Liver (tissue), 9 donors: ENCODE data around the gene CUTA. TPM values are rescaled to one million over a fixed set of nuclear protein-coding genes. Genes with fewer than 3 reads are reported as not detected.
A peak's percentile ranks its signal among the peaks of the same experiment; 100 is the strongest.

Source experiments
- DNase-seq: peaks from one replicate; pipeline ENCODE4 v3.0.0-alpha.2; 2017; ENCODE audit warnings: low spot score
- H3K27ac ChIP-seq, 2 donors: one replicate each; pipeline ENCODE4 v1.7.0; 2013; ENCODE audit warnings: inconsistent platforms in 2 of 2, low read length in 2 of 2, control low read depth in 1 of 2, low read depth in 1 of 2, mild to moderate bottlenecking in 1 of 2
- H3K27me3 ChIP-seq, 4 donors: one replicate each; pipeline versions ENCODE4 v1.6.1 to v1.7.0; 2013; ENCODE audit warnings: low read length in 3 of 4, inconsistent platforms in 1 of 4, mild to moderate bottlenecking in 1 of 4, moderate library complexity in 1 of 4; ENCODE audit not compliant: control insufficient read depth in 4 of 4, insufficient read depth in 4 of 4
- H3K36me3 ChIP-seq, 4 donors: one replicate each; pipeline versions ENCODE4 v1.6.1 to v1.7.0; 2013; ENCODE audit warnings: low read length in 3 of 4, mild to moderate bottlenecking in 3 of 4, low read depth in 1 of 4, moderate library complexity in 1 of 4; ENCODE audit not compliant: control insufficient read depth in 4 of 4, insufficient read depth in 3 of 4
- H3K4me1 ChIP-seq, 4 donors: one replicate each; pipeline versions ENCODE4 v1.6.1 to v1.7.0; 2013; ENCODE audit warnings: low read length in 3 of 4, mild to moderate bottlenecking in 3 of 4, moderate library complexity in 1 of 4; ENCODE audit not compliant: control insufficient read depth in 4 of 4, insufficient read depth in 4 of 4
- H3K4me3 ChIP-seq, 3 donors: one replicate each; pipeline versions ENCODE4 v1.6.1 to v1.7.0; 2013; ENCODE audit warnings: low read length in 3 of 3, control low read depth in 1 of 3, low read depth in 1 of 3, mild to moderate bottlenecking in 1 of 3
- H3K9ac ChIP-seq, 2 donors: one replicate each; pipeline ENCODE4 v1.7.0; 2013; ENCODE audit warnings: low read length in 2 of 2, mild to moderate bottlenecking in 2 of 2, moderate library complexity in 2 of 2, control low read depth in 1 of 2, low read depth in 1 of 2
- H3K9me3 ChIP-seq, 4 donors: one replicate each; pipeline versions ENCODE4 v1.6.1 to v1.7.0; 2013; ENCODE audit warnings: low read length in 3 of 4; ENCODE audit not compliant: control insufficient read depth in 4 of 4
- ATF3 ChIP-seq: IDR thresholded peaks from 2 replicates; pipeline ENCODE4 v1.6.1; 2016; ENCODE audit warnings: antibody characterized with exemption
- EGR1 ChIP-seq, 2 donors: IDR thresholded peaks; 2 replicates each; pipeline ENCODE4 v1.6.1; 2016 to 2018; ENCODE audit warnings: antibody characterized with exemption in 2 of 2, low read depth in 2 of 2
- FOXA1 ChIP-seq: IDR thresholded peaks from 2 replicates; pipeline ENCODE4 v1.6.1; 2016; ENCODE audit warnings: antibody characterized with exemption
- FOXA2 ChIP-seq: IDR thresholded peaks from 2 replicates; pipeline ENCODE4 v1.6.1; 2016; ENCODE audit warnings: antibody characterized with exemption
- GABPA ChIP-seq, 2 donors: IDR thresholded peaks in 1 of 2; conservative IDR thresholded peaks in 1 of 2; 2 replicates each; pipeline ENCODE4 v1.6.1; 2016; ENCODE audit warnings: antibody characterized with exemption in 2 of 2, mild to moderate bottlenecking in 1 of 2, moderate library complexity in 1 of 2
- HNF4A ChIP-seq, 2 donors: conservative IDR thresholded peaks; 2 replicates each; pipeline ENCODE4 v1.6.1; 2016; ENCODE audit warnings: antibody characterized with exemption in 2 of 2, mild to moderate bottlenecking in 2 of 2
- JUND ChIP-seq, 2 donors: IDR thresholded peaks; 2 replicates each; pipeline ENCODE4 v1.6.1; 2016; ENCODE audit warnings: antibody characterized with exemption in 2 of 2
- RAD21 ChIP-seq, 2 donors: IDR thresholded peaks; 2 replicates each; pipeline ENCODE4 v1.6.1; 2016; ENCODE audit warnings: antibody characterized with exemption in 2 of 2, mild to moderate bottlenecking in 2 of 2
- REST ChIP-seq: IDR thresholded peaks from 2 replicates; pipeline ENCODE4 v1.6.1; 2016; ENCODE audit warnings: antibody characterized with exemption, mild to moderate bottlenecking
- RXRA ChIP-seq, 2 donors: IDR thresholded peaks; 2 replicates each; pipeline ENCODE4 v1.6.1; 2017 to 2018; ENCODE audit warnings: antibody characterized with exemption in 2 of 2, mild to moderate bottlenecking in 1 of 2
- SP1 ChIP-seq: IDR thresholded peaks from 2 replicates; pipeline ENCODE4 v1.6.1; 2018; ENCODE audit warnings: antibody characterized with exemption, mild to moderate bottlenecking
- TAF1 ChIP-seq: conservative IDR thresholded peaks from 2 replicates; pipeline ENCODE4 v1.6.1; 2016; ENCODE audit warnings: antibody characterized with exemption, mild to moderate bottlenecking
- YY1 ChIP-seq: IDR thresholded peaks from 2 replicates; pipeline ENCODE4 v1.6.1; 2016; ENCODE audit warnings: antibody characterized with exemption, mild to moderate bottlenecking
- ZBTB33 ChIP-seq: IDR thresholded peaks from 2 replicates; pipeline ENCODE4 v1.6.1; 2016; ENCODE audit warnings: antibody characterized with exemption
- WGBS: extraction: QIAGEN DNeasy Blood & Tissue Kit; methylation state at CpG from one replicate; pipeline ENCODE4 v1.1.7; 2013; 5-methylcytosine and 5-hydroxymethylcytosine counted together
- polyA plus RNA-seq, 2 donors: library from polyadenylated mRNA; stranded (reverse) in 1 of 2; unstranded in 1 of 2; fragments of 200-250 nt in 1 of 2; fragments of >200 nt in 1 of 2; fragmentation: Nextera tagmentation in 1 of 2; extraction: Ambion mirVana in 1 of 2; gene quantifications; one replicate each; pipeline versions ENCODE4 v1.2.1 to v1.2.3, GENCODE V29; 2013 to 2015
- total RNA-seq, 2 donors: library from RNA; depleted of rRNA; stranded (reverse); fragments of >200 nt; gene quantifications; one replicate each; pipeline ENCODE4 v1.2.3, GENCODE V29; 2014
- TF ChIP-seq, protein P1 (sequence below): fragments of 150-350 bp; IDR thresholded peaks from 2 replicates; pipeline ENCODE4 v1.5.1; 2017; ENCODE audit warnings: improper control_type of control experiment, low read depth, low read length; ENCODE audit not compliant: missing input control
- TF ChIP-seq, protein P2 (sequence below): IDR thresholded peaks from 2 replicates; pipeline ENCODE4 v1.6.1; 2016; ENCODE audit warnings: antibody characterized with exemption
- donor health status: healthy.
- donor health status: healthy.
- donor health status: healthy.
- donor health status: healthy.
- donor health status: healthy.

CUTA gene
- total and polyA plus RNA-seq, 4 donors, result 33.1 to 164 (median 93.2) TPM

DNA sequence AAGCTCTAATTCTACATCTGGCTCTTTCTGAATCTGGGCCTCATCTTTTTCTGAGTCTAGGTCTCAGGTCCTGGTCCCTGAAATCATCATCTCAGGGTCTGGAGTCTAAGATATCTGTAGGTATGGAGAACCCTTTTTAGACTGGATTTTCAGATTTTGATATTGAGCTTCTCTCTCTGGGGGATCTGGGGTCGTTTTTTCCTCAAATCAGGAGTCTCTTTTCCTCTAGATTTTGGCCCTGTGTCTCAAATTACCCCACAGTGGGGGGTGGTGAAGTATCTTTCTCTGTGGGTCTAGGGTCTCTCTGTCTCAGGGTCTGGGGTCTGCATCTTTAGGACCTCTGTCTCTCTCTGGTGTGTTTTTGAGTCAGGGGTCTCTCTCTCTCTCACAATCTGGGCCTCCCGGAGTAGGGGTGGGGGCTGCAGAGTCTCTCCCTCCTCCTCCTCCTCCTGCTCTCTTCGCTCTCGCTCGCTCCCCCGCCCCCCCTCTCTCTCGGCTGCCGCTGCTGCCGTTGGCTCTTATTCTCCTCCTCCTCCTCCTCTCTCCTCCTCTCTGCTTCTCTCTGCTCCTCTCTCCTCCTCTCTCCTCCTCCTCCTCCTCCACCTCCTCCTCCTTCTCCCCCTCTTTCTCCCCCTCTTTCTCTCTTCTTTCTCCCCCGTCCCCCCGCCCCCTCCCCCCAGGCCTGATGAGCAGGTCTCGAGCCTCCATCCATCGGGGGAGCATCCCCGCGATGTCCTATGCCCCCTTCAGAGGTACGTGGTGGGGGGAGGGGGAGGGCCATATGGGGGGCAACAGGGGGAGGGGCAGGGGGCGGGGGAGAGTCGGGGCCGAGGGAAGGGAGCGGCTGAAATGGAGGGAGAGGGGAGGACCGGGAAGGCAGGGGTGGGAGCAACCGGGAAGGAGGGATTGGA lies 1.9 kb upstream of the CUTA start, which contains the start of gene SYNGAP1:
SYNGAP1 (plus strand) TSS at position 486 of the 911 bp plus-strand sequence; CDS start at position 686, 200 bp downstream.
- Histone ChIP-seq H3K36me3 (peaks cover 4 to 9% (median 6%) of the 10 kb centered on the region in 4 donors), H3K9ac (no peak within 1 kb of the TSS), H3K27ac (no peak within 1 kb of the TSS), H3K4me3 (no peak within 1 kb of the TSS), H3K4me1 (peaks cover 11 to 31% (median 23%) of the 10 kb centered on the region in 4 donors), H3K27me3 (no peaks in the 10 kb centered on the region), H3K9me3 (no peaks in the 10 kb centered on the region)
- no peak for DNase-seq
- no peak for TF ChIP-seq GABPA (IDR thresholded peaks at IDR 0.05 in 1 of 2, conservative IDR thresholded peaks at IDR 0.05 in 1 of 2)
- no peak for TF ChIP-seq YY1
- TF ChIP-seq, protein P1, sequence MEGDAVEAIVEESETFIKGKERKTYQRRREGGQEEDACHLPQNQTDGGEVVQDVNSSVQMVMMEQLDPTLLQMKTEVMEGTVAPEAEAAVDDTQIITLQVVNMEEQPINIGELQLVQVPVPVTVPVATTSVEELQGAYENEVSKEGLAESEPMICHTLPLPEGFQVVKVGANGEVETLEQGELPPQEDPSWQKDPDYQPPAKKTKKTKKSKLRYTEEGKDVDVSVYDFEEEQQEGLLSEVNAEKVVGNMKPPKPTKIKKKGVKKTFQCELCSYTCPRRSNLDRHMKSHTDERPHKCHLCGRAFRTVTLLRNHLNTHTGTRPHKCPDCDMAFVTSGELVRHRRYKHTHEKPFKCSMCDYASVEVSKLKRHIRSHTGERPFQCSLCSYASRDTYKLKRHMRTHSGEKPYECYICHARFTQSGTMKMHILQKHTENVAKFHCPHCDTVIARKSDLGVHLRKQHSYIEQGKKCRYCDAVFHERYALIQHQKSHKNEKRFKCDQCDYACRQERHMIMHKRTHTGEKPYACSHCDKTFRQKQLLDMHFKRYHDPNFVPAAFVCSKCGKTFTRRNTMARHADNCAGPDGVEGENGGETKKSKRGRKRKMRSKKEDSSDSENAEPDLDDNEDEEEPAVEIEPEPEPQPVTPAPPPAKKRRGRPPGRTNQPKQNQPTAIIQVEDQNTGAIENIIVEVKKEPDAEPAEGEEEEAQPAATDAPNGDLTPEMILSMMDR, result no peak
- no peak for TF ChIP-seq ZBTB33
- TF ChIP-seq JUND (IDR thresholded peaks at IDR 0.05), result no peak
- TF ChIP-seq RXRA (IDR thresholded peaks at IDR 0.05), result no peak
- TF ChIP-seq SP1, result no peak
- TF ChIP-seq FOXA1, result no peak
- no peak for TF ChIP-seq ATF3
- no peak for TF ChIP-seq FOXA2
- WGBS, result 12% methylated on average over 22 of the region's 22 CpGs

- TF ChIP-seq REST (no peak), FOXA1 (no peak), HNF4A (conservative IDR thresholded peaks at IDR 0.05) (no peak), EGR1 (IDR thresholded peaks at IDR 0.05; ENCODE audit: low read depth in 2 of 2) (no peak), RXRA (IDR thresholded peaks at IDR 0.05) (no peak), GABPA (IDR thresholded peaks at IDR 0.05 in 1 of 2, conservative IDR thresholded peaks at IDR 0.05 in 1 of 2) (no peak), ATF3 (no peak), YY1 (no peak), RAD21 (IDR thresholded peaks at IDR 0.05) (no peak), TAF1 (no peak), FOXA2 (no peak)
- TF ChIP-seq, protein P2, sequence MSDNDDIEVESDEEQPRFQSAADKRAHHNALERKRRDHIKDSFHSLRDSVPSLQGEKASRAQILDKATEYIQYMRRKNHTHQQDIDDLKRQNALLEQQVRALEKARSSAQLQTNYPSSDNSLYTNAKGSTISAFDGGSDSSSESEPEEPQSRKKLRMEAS, result no peak
- TF ChIP-seq, protein P1, result no peak
- no peak for DNase-seq
- Histone ChIP-seq H3K27me3 (no peaks in the 10 kb centered on the region), H3K27ac (peak overlapping the region; percentile 80 to 89), H3K36me3 (peaks cover 6 to 16% (median 12%) of the 10 kb centered on the region in 4 donors), H3K9ac (peak overlapping the region in 1 of 2 donors; percentile 63), H3K4me1 (peaks cover 10 to 31% (median 21%) of the 10 kb centered on the region in 4 donors), H3K4me3 (peak overlapping the region; percentile 21 to 53 (median 51)), H3K9me3 (no peaks in the 10 kb centered on the region)
- WGBS, result 53% methylated on average over 8 of the region's 8 CpGs
Measured at GRCh38 chr6:33418690-33419291, 884 bp upstream of the CUTA start.
